Cardiac septum (tissue), 1 donor: ENCODE results near the gene RHBG. TPM values are rescaled to one million over a fixed set of nuclear protein-coding genes. Genes with fewer than 3 reads are reported as not detected.
"Not testable (repeated sequence)": the region's sequence is repeated elsewhere in the genome, so short reads cannot be mapped to it uniquely, and the experiment has no call there.

Source experiments
- DNase-seq: peaks from one replicate; pipeline ENCODE4 v3.0.0-alpha.2; 2020; ENCODE audit warnings: low spot score
- intact Hi-C: fragments of 100-400 bp; cut with DNase I; formaldehyde crosslinking; loops from one replicate; pipeline ENCODE4 v1.14.0; 2022
- long read RNA-seq: library from polyadenylated mRNA; unstranded; transcript quantifications from one replicate; pipeline ENCODE4 v2.0.0, GENCODE V29; 2021
- total RNA-seq: library from RNA; stranded (reverse); fragmentation: NEBNext Ultra II Directional; extraction: Animal tissue kit (Norgen Biotek cat#: 25700); gene quantifications from one replicate; pipeline ENCODE4 v1.2.1, GENCODE V29; 2021
- donor health status: DM: no; HTN: no; CAD: no.

The RHBG gene, protein sequence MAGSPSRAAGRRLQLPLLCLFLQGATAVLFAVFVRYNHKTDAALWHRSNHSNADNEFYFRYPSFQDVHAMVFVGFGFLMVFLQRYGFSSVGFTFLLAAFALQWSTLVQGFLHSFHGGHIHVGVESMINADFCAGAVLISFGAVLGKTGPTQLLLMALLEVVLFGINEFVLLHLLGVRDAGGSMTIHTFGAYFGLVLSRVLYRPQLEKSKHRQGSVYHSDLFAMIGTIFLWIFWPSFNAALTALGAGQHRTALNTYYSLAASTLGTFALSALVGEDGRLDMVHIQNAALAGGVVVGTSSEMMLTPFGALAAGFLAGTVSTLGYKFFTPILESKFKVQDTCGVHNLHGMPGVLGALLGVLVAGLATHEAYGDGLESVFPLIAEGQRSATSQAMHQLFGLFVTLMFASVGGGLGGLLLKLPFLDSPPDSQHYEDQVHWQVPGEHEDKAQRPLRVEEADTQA
- not detected for total RNA-seq
- long read RNA-seq: 0 reads

- intact Hi-C loops: no loop called here
- DNase-seq: no peak
These were observed at the start of gene RHBG for GRCh38 chr1:156368889-156369684. TSS of gene RHBG (plus strand) at chr1:156369211. CDS start at chr1:156369250, 39 bp downstream.

- no peak for DNase-seq
- intact Hi-C loops: loop anchor here (5.0 to 10.0 kb wide), 2 partner anchors 52 to 185 kb away; no protein-coding TSS in a partner anchor
These were observed 49.3 kb upstream of the RHBG start for GRCh38 chr1:156319664-156320063.

GRCh38 chr1:156320560-156320959 is 48.5 kb upstream of the RHBG start:
- DNase-seq: no peak
- intact Hi-C loops: loop anchor here (5.0 kb wide), 1 partner anchor 53 kb away; no protein-coding TSS in a partner anchor

GRCh38 chr1:156323179-156323578 is 45.8 kb upstream of the RHBG start:
- DNase-seq: not testable (repeated sequence)
- intact Hi-C loops: loop anchor here (5.0 kb wide), 1 partner anchor 56 kb away; no protein-coding TSS in a partner anchor

GRCh38 chr1:156336242-156336641 is 32.8 kb upstream of the RHBG start:
- DNase-seq: no peak
- intact Hi-C loops: no loop called here

DNA sequence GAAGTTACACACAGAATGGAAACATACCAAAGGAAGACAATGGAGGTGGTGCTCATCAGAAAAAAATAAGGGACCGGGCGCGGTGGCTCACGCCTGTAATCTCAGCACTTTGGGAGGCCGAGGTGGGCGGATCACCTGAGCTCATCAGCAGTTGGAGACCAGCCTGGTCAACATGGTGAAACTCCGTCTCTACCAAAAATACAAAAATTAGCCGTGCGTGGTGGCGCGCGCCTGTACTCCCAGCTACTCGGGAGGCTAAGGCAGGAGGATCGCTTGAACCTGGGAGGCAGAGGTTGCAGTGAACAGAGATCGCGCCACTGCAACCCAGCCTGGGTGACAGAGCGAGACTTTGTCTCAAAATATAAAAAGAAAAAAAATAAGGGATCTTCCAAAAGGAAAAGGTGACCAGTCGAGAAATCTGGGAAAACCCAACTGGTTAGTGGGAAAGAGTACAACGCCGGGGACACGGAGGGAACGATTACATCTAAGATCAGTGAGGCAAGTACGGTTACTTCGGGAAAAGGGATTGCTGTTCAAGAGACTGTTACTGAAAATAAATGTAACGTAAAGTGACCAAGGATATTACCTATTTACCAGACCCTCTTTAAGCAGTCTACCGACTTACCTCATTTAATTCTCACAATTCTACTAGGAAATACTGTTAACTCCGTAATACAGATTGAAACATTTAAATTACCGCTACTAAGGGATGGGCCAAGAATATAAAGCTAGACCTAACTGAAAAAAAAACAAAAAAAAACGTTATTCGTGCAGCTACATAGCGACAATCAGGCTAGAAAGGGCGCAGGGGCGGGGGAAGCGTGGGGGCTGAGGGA is 31.7 kb upstream of the RHBG start:
- DNase-seq: no peak

DNA sequence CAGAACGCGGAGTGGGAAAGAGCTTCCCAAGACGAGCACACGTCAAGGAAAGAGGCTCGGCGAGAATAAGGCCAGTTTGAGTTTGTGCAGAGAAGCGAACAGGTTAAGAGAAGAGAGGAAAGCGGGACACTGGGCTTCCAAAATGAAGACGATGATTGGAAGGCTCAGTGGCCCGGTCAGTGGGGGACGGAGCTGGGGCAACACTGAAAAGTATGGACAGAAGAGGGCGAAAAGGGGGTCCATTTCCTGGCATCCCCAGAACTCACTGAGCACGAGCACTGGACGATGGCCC is 31.2 kb upstream of the RHBG start:
- no peak for DNase-seq
- intact Hi-C loops: no loop called here

More for the DNA sequence above, 31.7 kb upstream of the RHBG start:
- intact Hi-C loops: no loop called here

DNA sequence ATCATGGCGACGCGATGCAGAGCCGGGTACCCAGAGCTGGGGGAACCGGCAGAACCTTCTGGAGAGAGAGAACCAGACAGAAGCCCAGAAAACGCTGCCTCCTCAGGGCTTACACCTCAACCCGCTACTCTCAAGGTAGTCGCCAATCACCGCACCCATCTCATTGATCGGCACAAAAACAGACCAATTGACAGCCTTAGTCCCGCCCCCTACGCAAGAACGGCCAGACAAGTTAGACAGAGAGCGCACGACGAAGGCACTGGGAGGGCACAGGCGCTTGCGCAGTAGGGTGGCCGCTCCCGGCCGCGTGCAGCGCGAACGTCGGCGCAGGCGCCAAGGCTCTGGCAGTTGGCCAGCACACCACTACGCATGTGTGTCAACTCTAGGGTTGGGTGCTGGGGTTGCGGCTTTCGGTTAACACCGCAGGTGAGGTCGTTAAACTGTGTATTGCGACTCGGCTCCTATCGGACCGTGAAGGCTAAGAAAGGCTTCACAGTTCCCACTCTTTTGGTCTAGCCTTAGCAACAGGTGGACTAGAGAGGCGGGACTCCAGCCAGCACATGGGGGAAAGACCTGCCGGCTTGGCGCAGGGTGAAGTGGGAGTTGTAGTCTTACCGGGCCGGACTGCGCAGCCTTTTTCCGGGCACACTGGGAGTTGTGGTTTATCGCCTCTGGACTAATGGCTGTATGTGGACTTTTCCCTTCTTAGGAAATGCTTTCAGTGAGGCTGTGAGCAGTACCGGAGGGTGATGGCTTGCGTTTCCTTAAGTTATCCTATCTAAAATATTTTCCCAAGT is 30.6 kb upstream of the RHBG start, which contains the start of the genes CCT3 and TSACC:
TSS of gene CCT3 (minus strand) at position 113 of the 797 bp plus-strand sequence. CDS start at position 5, 108 bp downstream.
TSS of gene TSACC (plus strand) at position 347 of the 797 bp plus-strand sequence. CDS start 1,232 bp downstream, outside the sequence.
- peak; percentile 99 for DNase-seq
- intact Hi-C loops: no loop called here

DNA sequence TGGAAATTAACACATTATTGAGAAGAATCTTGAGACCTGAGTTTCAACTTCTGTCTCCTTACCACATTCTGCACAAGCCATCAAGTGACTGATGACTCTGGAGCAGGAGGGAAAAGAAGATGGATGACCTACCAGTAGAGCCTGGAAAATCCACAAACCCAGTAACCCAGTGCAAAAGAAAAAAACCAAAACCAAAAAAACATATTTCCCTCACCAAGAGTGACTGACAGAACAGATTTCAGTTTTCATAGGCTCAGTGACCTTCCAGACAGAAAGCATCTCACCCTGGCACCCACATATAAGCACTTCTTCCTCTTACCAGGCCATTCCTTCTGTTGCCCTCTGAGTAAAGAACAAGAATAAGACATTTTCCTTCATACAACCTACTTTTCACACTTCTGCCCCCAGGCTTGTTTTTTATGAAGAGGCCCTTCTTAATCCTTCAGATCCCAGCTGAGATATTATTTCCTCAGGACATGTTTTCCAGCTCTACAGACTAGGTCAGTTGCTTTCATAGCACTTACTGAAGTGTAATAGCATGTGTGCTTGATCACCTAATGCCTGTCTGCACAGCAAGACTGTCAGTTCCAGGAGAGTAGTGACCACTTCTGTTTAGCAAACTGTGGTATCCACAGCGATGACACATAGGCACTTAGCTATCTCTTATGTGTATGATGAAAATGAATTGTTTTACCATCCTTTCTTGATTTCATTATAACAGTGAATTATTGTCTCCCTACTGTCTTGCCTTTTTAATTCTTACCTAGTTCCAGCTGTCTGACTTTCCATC is 26.6 kb upstream of the RHBG start:
- intact Hi-C loops: no loop called here
- no peak for DNase-seq

- intact Hi-C loops: no loop called here
- no peak for DNase-seq
These were observed 24.6 kb upstream of the RHBG start for GRCh38 chr1:156344409-156344808.

DNA sequence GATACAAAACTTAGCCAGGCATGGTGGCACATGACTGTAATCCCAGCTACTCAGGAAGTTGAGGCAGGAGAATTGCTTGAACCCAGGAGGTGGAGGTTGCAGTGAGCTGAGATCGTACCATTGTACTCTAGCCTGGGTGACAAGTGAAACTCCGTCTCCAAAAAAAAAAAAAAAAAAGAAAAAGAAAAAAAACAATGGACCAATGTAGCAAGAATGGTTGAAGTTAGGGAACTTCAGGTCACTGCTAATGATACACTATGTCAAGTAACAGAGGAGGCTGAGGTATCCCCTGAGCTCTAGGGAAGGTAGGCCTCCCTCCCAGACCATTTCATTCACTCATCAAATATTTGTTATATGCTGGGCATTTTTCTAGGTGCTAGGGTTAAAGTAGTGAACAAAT is 23.0 kb upstream of the RHBG start:
- DNase-seq, intact Hi-C loops: not testable (repeated sequence)

- DNase-seq: no peak
- intact Hi-C loops: no loop called here
These were observed 22.4 kb upstream of the RHBG start for GRCh38 chr1:156346636-156347035.

DNA sequence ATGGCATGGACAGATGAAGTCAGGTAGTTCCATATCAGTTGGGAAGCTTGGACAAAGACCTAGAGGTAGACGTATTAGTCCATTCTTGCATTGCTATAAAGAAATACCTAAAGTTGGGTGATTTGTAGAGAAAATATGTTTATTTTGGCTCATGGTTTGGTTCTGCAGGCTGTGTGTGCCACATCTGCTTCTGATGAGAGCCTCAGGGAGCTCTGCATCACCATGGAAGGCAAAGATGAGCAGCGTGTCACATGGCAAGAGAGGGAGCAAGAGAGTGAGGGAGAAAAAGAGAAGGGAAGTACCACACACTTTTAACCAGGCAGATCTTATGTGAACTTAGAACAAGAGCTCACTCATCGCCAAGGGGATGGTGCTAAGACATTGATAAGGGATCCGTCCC is 21.7 kb upstream of the RHBG start:
- no peak for DNase-seq
- intact Hi-C loops: no loop called here

- intact Hi-C loops: not testable (repeated sequence)
These were observed 16.5 kb upstream of the RHBG start for GRCh38 chr1:156352481-156352880.

DNA sequence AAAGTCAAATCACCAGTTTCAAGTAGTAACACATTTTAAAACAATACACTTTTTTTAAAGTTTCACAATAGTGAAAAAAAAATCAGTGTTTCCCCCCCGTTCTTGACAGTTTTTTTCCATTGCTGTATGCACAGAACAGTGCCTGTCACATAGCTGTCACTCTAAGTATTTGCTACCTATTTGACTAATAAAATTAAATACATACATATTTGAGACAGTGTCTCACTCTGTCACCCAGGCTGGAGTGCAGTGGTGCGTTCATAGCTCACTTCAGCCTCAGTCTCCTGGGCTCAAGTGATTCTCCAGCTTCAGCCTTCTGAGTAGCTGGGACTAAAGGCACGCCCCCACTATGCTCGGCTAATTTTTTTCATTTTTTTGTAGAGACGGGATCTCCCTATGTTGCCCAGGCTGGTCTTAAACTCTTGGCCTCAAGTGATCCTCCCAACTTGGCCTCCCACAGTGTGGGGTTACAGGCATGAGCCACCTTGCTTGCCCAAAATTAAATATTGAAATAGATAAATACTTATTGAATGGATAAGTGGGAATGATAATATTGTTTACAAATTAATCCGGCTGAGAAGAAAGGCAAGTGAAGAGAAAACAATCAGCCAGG is 12.6 kb upstream of the RHBG start:
- intact Hi-C loops: no loop called here
- DNase-seq: no peak

More at GRCh38 chr1:156352481-156352880, 16.5 kb upstream of the RHBG start:
- not testable (repeated sequence) for DNase-seq

DNA sequence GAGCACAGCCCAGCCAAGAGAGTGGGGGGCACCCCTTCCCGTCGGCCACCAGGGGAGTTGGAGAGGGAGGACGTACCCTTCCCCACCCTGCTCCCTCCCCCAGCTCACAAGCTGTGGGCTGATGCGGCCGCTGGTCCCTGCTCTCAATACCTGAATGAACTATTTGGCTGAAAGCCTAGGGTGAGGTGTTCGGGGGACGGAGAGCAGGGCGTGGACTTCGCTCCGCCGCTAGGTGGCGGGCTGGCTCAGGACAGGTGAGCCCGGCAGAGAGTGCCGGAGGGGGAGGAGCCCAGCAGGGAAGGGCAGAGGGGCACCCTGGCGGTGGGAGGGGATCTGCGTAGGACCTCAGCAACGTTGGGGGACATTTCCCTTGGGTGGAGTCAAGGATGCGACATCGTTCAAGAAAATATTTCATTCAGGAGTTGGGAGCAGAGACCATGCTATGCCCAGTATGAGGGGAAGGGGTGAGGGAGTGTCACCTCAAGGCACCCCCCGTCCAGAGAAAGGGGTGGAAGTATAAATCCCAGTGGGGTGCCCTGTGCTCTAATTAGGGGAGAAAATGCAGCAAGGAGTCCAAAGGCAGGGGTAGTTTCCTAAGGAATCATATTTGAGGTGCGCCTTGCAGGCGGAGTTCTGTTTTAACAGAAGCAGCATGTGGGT is 12.0 kb upstream of the RHBG start:
- no peak for DNase-seq
- intact Hi-C loops: no loop called here

DNA sequence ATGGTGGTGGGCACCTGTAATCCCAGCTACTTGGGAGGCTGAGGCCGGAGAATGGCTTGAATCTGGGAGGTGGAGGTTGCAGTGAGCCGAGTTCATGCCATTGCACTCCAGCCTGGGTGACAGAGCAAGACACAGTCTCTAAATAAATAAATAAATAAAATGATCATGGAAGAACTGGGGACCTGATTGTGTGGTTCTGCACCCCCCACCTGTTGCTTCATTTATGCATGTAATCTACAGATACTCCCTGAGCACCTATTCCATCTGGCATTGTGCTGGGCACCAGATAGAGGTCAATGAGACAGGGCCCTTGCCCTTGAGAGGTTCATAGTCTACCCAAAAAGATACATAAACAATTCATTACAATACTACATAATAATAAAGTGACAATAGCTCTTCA is 11.0 kb upstream of the RHBG start:
- no peak for DNase-seq
- intact Hi-C loops: no loop called here
